ENCODE results near the gene PML. TPM values are rescaled to one million over a fixed set of nuclear protein-coding genes. Genes with fewer than 3 reads are reported as not detected.
"Not testable (repeated sequence)": the region's sequence is repeated elsewhere in the genome, so short reads cannot be mapped to it uniquely, and the experiment has no call there.

Gene PML
- polyA plus RNA-seq, 1 donor: 32.6 TPM

DNA sequence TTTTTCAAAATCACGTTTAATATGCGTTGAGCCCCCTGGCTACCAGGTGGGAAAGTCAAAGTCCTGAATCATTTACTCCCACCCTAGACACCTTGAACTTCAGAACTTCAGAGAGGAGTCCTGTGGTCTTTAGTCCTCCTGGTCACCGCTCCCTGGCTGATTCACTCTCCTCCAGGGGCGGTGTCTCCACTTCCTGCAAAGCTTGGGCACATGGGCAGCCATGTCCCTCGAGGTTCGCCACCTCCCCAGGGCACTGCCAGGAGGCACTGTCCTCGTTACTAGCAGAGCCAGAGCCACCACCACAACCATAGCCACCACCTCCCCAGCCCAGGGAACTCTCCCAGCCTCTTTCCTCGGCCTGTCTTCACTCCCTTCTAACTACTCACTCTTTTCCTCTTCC, 37.2 kb upstream of the PML start:
- DNase-seq (ENCODE audit: low read depth): no peak

DNA sequence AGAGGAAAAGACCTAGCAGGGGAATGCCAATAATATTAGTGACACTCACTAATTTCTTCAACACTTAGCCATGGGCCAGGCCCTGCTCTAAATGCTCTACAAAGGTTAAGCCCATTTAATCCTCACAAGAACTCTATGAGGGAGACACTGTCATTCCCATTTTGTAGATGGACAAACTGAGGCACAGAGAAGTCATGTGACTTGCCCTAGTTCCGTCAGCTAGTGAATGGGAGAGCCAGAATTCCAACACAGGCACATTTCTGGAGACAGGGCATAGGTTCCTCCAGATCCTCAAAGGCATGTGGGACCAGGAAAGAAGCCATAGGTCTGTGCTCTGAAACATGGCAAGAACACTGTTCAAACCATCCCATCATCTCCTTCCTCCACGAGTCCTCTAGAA, 36.7 kb upstream of the PML start:
- DNase-seq (ENCODE audit: low read depth): no peak

DNA sequence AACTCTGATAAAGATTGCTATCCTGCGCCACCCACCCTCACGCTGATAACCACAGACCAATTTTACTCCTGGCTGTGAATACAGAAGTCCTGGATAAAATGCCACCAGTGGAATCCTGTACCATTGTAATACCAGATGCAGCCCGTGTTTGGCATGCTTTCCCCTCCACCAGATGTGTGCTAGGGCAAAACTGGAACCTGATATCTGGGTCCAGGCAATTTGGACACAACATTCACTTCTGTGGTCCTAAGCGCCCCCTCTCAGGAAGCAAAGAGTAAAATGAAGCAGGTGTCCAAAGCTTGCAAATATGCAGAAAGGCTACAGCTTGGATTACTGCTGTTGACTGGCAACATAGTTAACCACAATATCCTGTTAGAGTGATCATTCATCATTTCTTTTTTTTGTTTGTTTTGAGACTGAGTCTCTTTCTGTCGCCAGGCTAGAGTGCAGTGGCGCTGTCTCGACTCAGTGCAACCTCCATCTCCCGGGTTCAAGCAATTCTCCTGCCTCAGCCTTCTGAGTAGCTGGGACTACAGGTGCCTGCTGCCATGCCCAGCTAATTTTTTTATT, 35.4 kb upstream of the PML start:
- DNase-seq (ENCODE audit: low read depth): no peak

DNA sequence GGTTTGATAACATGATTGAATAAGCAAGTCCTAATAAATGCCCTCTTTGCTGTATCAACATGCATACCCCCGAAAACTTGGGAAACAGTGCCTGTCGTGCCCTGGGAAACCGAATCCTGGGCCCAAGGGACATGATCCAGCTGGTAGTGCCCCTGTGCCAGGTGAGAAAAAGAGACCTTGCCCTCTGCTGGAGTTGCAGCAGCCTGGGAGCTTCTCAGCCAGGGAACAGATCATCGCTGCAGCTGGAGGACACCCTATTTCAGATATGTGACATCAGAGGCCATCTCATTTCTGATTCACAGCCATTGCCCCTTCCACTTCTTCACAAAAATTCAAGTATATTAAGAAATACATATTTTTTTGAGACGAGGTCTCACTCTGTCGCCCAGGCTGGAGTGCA, 34.7 kb upstream of the PML start:
- no peak for DNase-seq (ENCODE audit: low read depth)

DNA sequence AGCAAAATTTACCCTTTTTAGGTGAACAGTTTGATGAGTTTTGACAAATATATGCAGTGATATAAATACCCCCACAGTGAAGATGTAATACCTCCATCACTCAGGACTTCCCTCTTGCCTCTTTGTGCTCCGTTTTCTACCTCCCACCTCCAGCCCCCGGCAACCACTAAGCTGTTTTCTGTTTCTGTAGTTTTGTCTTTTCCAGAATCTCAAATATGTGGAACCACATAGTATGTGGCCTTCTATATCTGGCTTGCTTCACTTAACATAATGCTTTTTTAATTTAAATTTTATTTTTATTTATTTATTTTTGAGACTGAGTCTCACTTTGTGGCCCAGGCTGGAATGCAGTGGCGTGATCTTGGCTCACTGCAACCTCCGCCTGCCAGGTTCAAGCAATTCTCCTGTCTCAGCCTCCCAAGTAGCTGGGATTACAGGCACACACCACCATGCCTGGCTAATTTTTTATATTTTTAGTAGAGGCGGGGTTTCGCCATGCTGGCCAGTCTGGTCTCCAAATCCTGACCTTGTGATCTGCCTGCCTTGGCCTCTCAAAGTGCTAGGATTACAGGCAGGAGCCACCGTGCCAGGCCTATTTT, 33.9 kb upstream of the PML start:
- DNase-seq (ENCODE audit: low read depth): not testable (repeated sequence)

DNA sequence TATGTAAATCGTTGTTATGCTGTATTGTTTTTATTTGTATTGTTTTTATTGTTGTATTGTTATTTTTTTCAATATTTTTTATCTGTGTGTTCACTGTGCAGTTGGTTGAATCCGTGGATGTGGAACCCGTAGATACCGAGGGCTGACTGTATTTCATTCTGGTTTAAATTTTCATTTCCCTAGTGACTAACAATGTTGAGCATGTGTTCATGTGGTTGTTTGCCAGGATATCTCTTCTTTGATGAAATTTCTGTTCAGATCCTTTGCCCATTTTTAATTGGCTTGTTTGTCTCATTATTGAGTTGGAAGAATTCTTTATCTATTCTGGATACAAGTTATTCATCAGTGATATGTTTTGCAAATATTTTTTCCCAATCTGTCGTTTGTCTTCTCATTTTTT, 32.1 kb upstream of the PML start:
- DNase-seq (ENCODE audit: low read depth): no peak

DNA sequence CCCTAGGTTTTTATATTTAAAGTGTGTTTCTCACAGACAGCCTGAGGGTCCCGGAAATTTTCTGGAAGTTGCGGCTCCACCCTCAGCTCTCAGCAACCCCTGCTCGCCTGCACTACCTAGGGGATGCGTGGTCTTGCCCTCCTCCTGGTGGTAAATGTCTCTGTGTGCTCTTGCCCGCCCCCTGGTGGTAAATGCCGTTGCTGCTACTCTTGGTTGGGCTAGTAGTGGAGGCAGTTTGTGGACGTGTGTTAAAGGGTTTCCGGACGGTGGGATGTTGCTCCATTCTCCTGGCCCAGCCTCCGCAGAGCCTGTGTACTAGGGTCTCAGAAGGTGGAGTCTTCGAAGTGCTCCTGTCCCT, 29.8 kb upstream of the PML start:
- no peak for DNase-seq (ENCODE audit: low read depth)

DNA sequence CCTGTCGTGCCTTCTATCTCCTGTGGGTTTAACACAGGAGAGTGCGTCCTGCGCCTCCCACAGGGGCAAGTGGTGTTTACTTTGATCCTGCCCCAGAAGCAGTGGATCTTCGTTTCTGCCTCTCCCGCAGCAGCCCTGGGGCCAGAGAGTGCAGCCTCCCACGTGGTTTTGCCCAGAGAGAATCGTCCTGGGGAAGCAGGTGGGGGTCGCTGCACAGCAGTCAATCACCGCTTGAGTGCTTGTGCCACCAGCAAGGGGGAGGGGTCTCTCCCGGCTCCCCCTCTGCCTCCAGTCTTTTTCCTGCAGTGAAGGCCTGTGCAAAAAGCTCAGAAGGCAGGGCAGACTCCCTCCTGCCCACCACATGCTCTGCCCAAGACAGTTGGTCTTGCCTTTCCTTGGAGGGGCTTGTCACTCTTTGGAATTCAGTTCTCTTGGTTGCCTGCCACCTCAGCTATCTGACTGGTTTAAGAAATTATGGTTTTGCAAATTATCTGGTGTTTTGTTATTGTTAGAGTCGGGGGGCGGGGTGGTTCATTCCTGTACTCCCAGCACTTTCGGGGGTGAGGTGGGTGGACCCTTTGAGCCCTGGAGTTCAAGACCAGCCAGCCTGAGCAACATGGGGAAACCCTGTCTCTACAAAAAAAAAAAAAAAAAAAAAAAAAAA, 29.3 kb upstream of the PML start:
- DNase-seq (ENCODE audit: low read depth): no peak

DNA sequence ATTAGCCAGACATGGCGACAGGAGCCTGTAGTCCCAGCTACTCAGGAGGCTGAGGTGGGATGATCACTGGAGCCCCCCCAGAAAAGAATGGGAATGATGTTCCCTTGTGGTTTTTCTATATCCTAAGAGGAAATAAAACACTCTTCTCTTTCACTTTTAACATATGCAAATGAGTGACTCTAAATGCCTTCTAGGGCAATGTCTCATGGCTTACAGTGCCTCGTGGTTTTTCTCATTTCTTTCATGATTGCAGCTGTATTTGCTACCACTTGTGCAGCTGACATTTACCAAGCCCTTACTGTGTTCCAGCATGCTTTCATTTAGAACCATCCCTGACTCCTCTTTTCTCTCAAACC, 28.8 kb upstream of the PML start:
- DNase-seq (ENCODE audit: low read depth): no peak

DNA sequence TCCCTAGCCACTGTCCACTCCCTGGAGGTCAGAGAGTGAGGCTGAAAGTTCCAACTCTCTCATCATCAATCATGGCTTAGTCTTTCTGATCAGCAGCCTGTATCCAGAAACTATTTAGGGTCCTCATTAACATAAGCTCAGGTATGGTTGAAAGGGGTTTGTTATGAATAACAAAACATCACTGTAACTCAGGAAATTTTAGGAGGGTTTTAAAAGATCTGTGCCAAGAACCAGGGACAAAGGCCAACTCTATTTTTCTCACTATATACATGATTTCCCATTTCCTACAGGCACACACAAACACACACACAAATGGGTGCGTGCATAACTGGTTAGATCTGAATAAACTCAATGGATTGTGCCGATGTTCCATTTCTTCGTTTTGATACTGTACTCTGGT, 26.1 kb upstream of the PML start:
- DNase-seq (ENCODE audit: low read depth): no peak

DNA sequence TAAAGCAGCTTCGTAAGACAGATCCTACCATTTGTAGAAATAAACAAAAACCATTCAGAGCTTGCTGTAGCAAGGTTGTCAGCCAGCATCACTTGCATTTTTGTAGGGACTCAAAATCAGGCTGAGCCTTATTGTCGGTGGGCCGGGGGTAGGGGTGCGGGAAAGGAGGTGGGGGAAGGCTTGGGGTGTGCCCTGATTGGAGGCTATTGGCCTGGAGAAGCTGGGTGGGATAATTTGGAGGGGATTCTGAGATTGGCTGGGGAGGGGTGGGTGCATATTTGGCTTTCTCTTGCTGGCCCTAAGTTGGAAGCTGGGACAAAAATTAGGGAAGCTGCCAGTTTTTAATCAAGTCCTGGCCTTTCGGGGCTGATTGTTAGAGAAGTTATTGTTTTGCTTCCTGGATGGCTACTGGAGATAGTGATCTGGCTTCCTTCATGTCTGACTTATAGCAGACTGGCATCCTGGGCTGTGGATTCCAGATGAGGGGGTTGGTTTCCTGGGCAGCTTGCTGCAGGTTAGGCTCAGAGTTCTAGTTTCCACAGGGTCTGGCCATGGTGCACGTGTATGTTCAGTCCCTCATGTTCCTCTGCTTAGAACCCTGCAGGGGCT, 25.3 kb upstream of the PML start:
- DNase-seq (ENCODE audit: low read depth): no peak

DNA sequence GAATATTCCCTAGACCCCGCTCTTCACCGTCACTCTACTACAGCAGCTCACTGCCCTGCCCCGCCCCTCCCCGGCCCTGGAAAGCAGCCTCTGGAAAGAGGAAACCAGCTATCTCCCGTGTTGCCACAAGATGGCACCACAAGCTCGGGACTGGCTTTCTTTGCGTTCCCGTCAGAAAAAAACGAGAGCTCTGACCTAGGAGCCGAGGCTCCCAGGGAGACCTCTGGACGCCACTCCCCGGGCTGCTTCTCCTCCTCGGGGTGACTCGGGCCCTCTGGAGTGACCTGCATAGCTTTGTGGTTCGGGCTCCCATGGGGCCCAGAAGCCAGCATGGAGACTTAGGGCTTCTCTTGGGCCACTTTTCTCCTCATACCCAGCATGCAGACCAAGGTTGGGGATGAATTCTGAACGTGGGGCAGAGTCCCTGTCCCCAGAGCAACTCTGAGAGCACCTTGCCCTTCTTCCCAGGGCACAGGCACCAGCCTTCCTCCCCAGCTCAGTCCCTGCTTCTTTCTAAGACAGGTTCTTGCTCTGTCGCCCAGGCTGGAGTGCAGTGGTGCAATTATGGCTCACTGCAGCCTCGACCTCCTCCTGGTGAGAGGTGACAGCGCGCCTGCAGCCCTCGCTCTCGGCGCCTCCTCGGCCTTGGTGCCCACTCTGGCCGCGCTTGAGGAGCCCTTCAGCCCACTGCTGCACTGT, 21.4 kb upstream of the PML start:
- DNase-seq (ENCODE audit: low read depth): peak; percentile 73

DNA sequence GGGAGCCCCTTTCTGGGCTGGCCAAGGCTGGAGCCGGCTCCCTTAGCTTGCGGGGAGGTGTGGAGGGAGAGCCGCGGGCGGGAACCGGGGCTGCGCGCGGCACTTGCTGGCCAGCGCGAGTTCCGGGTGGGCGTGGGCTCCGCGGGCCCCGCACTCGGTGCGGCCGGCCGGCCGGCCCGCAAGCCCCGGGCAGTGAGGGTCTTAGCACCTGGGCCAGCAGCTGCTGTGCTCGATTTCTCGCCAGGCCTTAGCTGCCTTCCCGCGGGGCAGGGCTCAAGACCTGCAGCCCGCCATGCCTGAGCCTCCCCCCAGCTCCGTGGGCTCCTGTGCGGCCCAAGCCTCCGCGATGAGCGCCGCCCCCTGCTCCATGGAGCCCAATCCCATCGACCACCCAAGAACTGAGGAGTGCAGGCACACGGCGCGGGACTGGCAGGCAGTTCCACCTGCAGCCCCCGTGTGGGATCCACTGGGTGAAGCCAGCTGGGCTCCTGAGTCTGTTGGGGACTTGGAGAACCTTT, 20.8 kb upstream of the PML start:
- not testable (repeated sequence) for DNase-seq (ENCODE audit: low read depth)

DNA sequence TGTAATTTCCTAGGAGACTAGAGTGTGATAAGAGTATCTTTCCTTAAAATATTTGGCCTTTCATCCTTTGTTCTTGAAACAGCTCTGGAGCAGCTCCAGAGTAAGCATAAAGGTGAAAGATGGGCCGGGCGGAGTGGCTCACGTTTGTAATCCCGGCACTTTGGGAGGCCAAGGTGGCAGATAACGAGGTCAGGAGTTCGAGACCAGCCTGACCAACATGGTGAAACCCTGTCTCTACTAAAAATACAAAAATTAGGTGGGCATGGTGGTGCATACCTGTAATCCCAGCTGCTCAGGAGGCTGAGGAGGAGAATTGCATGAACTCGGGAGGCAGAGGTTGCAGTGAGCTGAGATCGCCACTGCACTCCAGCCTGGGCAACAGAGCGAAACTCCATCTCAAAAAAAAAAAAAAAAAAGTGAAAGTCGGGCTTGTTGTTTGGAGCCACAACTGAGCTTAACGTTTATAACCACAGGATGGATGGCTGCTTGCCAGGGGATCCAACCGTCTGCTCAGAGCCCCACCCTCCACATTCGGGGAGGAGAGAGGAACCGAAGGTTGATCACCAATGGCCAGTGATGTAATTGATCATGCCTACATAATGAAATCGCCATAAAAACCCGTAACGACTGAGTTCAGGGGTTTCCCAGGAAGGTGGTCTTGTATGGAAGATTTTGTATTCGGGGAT, 18.9 kb upstream of the PML start:
- not testable (repeated sequence) for DNase-seq (ENCODE audit: low read depth)

DNA sequence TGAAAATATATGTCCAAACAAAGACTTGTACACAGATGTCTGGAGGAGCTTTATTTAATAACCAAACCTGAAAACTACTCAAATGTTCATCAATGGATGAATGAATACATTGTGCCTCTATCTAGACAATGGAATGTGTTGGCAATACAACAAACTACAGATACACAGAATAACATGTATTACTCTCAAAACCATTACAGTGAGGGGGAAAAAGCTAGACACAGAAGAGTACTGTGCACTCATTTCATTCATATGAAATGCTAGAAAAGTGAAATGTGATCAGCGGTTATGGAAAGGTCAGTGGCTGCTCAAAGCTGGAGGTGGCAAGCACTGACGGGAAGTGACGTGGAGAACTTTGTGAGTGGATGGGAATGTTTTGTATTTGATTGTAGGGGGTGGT, 15.6 kb upstream of the PML start:
- no peak for DNase-seq (ENCODE audit: low read depth)

DNA sequence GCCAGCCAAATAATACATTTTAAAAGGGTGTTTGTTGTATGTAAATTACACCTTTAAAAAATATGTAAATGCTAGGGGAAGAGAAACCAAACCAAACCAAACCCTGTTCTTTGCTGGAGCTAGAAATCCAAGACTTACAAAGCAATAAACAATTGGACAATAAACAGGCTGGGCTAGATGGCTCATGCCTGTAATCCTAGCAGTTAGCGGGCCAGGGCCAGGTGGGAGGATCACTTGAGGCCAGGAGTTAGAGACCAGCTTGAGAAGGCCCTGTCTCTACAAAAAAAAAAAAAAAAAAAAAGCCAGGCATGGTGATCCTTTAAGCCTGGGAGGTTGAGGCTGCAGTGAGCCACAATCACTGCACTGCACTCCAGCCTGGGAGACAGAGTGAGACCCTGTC, 14.9 kb upstream of the PML start:
- no peak for DNase-seq (ENCODE audit: low read depth)

DNA sequence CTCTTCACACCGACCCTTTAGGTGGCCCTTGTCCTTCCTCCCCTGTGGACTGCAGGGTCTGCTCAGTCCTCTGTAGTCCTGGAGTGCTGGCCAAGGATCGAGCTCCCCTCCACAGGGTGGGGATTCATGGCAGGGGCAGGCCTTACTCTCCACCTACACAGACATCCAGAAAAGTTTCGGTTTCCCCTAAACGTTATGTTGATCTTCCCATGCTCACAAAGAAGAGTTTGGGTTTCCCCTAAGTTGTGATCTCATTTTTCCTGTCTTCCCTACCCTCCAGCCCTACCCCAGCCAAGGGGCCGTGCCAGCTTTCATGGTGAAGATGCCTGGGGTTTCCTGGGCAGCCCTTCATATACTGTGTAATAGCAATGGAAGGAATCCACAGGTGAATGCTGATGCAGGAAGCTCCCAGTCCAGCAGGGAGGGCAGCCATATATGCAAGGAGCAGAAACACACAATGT, 12.7 kb upstream of the PML start:
- no peak for DNase-seq (ENCODE audit: low read depth)

DNA sequence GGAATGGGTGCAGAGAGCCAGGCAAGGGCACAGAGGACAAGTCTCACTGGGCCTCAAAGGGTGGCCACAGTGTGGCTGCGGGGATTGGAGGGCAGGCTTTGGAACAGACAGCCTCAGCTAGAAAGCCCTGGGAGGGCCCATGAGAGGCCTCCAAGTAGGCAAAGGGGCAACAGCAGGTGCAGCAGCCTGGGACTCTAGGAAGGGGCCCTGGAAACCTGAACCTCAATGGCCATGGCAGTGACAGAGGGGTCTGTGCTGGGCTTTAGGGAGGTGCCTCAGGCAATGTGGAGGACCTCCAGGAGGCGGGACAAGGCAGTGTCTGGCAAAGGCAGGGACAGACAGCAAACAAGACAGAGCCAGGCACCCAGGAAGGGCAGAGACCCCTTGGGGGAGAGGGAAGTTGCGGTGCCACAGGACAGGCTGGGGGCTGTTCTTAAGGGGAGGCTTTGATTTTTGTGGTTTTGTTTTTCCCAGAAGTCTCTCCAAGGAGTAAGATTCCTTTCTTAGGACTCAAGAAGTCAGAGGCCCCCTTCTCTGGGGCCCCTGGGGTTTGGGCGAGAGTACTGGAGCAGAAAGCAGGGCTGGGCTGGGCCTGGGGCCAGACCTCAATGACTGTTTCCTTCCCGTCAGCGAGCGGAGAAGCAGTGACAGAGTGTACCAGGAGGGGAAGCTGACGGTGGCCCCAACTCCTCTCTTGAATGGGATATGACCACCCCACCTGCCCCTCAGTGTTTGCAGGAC, 12.1 kb upstream of the PML start:
- DNase-seq (ENCODE audit: low read depth): peak; percentile 61

DNA sequence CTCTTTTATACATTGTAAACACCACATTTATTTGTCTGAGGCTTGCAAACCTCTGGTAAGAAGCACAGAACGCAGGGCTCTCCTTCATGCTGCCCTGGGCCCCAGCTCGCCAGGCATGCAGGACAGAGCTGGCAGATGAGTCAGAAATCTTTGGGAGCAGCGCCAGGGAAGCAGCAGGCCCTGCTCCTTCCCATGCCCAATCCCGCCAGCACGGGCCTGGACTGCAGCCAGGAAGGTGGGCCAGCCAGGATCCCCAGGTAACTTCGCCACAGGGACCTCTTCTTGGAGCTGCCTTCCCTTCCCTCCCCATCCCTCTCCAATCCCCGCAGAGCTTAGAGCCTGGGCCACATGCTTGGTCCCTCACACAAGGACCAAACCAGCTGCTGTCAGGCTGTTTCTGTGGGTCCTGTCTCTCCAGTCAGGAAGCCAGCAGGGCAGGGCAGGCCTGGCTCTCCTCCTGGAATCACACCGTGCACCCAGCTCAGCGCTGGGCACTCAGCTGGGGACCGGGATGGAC, 11.2 kb upstream of the PML start:
- no peak for DNase-seq (ENCODE audit: low read depth)

DNA sequence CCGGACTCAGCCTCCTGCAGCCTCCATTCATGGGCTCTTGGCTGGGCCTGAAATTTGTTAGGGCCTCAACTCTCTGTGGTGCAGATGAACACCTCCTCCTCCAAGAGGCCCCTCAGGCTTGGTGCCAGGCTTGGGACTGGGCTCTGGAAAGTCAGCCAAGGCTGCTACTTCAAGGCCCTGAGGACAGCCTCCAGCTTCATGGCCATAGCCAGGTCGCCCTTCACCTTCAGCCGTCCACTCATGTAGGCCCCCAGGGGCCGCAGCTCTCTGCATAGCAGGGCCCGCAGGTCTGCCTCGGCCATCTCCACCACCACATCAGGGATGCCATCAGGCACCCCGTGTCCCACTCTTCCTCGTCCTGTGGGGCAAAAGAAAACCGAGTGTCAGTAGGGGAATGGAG, 10.7 kb upstream of the PML start:
- DNase-seq (ENCODE audit: low read depth): no peak

All from forelimb muscle (tissue), 1 donor.